ELR (cell line): ENCODE results near the gene B4GALNT1.
A peak's percentile ranks its signal among the peaks of the same experiment; 100 is the strongest.
"Not testable (repeated sequence)": the region's sequence is repeated elsewhere in the genome, so short reads cannot be mapped to it uniquely, and the experiment has no call there.

Experiments
- DNase-seq: peaks from one replicate; pipeline ENCODE4 v3.0.0-alpha.2; 2015; ENCODE audit warnings: low read depth

Gene B4GALNT1

DNA sequence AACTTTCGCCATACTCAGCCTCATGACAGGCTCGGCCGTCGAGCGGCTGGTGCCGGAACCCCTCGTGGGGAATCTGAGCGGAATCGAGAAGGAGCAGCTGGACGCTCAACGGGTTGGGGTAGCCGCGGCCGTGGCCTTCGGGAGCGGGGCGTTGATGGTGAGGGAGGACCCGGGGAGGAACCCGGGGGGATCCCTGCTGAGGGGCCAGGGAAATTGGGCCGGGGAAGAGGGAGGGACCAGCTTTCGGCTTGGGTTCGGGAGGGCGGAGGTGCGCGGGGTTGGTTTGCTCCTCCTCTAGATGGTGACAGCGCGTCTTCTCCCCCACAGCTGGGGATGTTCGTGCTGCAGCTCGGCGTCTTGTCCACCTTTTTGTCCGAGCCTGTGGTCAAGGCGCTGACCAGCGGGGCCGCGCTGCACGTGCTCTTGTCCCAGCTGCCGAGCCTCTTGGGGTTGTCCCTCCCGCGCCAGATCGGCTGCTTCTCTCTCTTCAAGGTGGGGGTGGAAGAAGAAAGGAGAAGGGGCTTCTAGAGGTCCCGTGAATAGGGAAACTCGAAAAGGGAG lies 12.0 kb downstream of the B4GALNT1 start:
- DNase-seq, result no peak

GRCh38 chr12:57620245-57620935 lies 12.6 kb downstream of the B4GALNT1 start:
- no peak for DNase-seq

DNA sequence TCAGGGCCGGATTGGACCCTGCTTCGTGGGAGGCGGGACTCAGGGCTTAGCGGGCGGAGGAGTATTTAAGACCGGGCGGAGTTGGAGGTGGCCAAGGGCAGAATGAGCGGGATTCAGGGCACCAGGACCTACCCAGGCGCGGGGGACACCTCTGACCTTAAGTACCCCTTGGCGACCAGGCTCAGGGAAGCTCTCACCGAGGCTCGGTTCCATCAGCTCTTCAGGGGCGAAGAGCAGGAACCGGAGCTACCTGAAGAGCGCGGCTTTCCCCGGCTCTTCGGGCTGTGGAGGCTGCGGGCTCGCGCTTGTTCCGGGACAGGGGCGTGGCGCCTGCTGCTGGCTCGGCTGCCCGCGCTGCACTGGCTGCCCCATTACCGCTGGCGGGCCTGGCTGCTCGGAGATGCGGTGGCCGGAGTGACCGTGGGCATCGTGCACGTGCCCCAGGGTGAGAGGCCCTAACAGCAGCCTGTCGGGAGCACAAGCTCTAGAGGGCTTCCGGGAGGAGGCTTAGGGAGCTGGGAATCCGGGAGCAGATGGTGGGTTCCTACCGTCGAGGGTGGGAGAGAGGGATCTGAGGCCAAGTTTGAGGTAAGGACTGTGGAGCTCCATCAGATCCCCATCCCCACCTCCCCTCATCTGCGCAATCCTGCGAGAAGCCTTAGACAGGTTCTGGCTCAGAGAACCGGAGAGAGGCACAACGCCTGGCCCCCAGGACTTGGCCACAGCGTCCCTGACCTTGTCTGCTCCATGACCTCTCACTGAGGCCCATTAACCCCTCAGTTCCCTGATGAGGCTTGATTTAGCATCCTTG lies 13.4 kb downstream of the B4GALNT1 start:
- no peak for DNase-seq

DNA sequence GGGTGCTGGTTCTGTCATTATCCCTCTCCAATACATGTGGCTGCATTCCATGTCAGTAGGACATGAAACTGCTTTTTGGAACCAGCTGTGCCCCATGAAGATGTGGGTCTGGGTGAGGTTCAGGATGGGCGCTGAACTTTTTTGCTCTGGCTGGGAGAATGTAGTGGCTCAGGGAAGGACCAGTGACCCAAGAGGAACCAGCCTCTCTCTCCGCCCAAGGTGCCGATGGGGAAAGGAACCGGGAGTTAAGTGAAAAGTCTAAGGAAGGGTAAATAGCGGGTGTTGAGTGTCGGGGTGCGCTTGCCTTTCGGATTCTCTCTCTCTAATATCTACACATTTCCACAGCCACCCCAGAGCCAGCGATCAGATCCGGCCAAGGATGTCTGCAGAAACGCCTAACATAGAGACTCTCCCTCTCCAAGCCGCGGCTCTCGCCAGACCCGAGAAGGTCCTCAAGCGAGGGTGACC lies 14.0 kb downstream of the B4GALNT1 start:
- no peak for DNase-seq

- not testable (repeated sequence) for DNase-seq
These were observed 14.6 kb downstream of the B4GALNT1 start for GRCh38 chr12:57618431-57618830.

DNA sequence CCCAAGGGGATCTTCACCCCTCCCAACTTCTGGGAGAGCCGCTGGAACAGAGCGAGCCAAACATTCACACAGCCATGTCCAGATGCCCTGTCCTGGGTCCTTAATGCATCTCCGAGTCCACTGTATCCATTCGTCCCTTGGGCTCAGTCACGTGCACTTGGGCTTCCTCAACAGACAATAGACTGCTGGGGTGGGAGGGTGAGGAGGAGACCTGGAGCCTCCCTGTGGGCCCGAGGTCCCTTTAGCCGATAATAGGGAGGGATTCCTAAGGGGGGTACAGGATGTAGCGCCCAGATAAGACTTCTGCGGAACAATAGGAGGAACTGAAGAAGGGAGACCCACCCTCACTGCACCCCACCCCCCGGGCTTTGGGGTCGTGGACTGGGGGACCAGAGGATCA lies 15.1 kb downstream of the B4GALNT1 start:
- no peak for DNase-seq

DNA sequence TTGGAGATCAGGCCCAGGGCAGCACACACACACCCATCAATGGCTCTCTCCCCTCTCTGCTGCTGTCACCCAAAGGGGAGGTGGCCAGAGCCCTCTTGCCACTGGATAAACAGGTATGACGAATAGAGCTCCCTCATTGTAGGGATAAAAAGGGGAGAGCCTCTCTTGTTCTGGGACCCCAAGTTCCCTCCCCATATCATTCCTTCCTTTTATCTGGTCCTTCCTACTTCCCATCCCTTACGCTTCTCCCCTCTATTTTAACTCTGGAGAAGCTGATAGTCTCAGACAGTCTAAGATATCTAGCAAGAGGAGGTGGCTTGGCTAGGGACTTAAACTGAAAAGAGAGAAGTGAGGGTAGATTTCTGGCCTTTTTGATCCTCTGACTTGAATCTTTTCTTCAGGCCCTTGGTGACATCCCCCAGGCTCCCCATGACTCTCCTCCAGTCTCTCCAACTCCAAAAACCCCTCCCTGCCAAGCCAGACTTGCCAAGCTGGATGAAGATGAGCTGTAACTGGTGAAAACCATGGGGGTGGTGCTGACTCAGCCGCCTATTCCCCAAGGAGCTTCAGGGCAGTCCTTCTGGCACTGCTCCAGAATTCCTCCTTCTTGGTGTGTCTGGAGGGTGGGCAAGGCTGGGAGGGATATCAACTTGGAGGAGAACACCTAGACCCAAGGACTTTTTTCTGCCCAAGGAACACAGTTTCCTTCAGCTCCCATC lies 16.5 kb downstream of the B4GALNT1 start:
- peak; percentile 51 for DNase-seq

DNA sequence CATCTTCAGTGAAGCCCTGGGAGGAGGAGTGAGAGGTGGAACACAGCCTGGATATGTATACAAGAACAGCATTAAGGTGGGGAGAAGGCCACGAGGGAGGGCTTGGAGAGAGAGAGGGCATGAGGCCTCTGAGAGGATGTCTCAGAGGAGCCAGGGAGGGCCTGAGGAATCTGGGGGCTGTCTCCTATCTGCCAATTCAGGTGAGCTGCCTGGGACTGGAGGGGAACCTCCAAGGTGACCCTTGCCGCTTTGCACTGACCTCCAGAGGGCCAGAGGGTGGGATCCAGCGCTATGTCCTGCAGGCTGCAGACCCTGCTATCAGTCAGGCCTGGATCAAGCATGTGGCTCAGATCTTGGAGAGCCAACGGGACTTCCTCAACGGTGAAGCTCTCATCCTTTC lies 17.4 kb downstream of the B4GALNT1 start:
- DNase-seq, result no peak

DNA sequence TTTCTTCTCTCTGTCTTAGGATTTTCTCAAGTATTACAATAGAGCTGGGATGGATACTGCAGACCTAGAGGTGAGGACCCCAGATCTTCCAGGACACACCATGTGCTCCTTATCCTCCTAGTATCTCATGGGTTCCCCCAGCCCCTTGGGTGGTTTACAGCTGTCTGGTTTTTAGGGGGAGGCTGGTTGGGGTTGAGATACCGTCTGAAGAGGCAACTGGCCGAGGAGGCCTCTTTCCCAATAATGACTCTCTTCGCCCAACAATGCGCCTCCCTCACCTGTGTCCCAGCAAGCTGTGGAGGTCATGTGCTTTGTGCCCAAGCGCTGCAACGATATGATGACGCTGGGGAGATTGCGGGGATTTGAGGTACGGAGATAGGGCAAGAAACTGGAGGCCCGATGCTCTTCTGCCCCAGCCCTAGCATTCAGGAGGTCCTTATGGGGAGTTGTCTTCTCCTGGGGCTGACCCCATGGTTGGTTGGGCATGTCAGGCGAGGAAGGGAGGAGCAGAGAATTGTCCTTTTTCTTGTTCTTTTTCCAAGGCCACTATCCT lies 18.0 kb downstream of the B4GALNT1 start:
- DNase-seq, result no peak

GRCh38 chr12:57614178-57614947 lies 18.6 kb downstream of the B4GALNT1 start:
- DNase-seq, result peak; percentile 49

GRCh38 chr12:57613427-57614109 lies 19.4 kb downstream of the B4GALNT1 start:
- DNase-seq, result no peak

GRCh38 chr12:57612711-57613426 lies 20.1 kb downstream of the B4GALNT1 start:
- DNase-seq, result no peak

DNA sequence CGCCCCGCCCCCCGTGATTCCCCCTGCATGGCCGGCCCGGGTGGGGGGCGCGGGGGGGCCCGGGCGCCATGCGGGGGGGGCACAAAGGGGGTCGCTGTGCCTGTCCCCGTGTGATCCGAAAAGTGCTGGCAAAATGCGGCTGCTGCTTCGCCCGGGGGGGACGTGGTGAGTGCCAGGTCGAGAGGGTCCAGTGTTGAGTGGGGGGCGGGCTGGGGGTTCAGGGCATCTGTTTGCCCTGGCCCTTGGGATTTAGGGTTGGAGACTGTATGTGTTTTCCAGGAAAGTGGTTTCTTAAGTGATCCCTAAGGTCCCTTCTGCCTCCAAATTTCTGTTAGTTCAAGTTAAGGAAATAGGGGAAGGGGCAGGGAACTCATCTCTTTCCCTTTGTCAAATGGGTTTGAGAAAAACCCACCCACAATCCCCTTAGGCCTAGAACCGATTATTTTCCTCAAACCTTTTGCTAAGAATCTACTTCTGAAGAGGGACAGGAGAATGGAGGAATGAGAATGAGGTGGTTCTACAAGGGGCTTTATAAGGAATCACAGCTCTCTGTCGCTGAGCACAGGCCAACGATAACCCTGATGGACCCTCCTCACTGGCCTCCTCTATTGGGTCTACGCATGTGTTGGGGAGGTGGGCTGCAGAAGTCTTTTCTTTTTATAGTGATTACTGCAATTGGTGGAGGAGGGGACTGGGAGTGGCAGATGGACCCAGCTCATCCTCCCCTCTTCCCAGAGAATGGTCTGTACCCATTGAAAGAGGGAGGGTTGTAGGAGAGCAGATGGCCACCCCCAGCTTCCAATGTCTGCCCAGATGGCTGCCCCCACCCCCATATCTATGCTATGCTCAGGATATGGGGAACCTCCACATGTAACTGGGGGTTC lies 20.9 kb downstream of the B4GALNT1 start:
- no peak for DNase-seq

DNA sequence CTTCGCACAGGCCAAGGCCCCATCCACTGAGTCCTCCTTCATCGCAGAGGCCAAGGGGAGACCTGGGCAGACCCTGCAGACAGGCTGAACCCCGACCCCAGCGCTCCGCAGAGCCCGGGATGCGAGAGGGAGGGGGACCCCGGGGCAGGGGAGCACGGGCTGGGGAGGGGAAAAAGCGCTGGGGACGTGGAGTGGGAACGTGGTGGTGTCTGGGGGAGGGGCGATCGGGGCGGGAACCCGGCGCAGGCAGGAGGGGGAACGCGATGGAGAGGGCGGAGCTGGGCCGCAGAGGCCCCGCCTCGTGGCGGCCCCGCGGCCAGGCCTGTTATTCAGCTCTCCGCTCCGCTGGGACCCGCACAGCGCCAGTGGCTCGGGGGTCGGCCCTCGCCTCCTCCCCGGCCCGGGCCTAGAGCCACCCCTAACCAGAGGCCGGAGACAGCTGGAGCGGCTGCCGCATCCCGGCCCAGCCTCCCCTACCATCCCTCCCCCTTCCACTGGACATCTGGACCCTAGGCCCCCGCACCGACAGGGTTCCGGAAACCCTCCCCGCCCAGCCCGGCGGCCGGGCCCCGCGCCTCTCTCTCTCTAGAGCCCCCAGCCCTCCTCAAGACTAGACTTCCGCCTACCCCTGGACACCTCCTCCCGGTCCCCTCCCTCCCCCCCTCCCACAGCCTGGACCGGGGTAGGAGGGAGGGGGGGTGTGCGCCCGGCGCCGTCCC lies 21.7 kb downstream of the B4GALNT1 start, which contains the start of gene ARHGEF25:
Gene ARHGEF25 (plus strand): TSS at position 328 of the 719 bp plus-strand sequence. CDS start 460 bp downstream, outside the sequence.
- DNase-seq, result peak; percentile 71

GRCh38 chr12:57610554-57611107 lies 22.4 kb downstream of the B4GALNT1 start:
- DNase-seq, result peak; percentile 32

- no peak for DNase-seq
These were observed 23.0 kb downstream of the B4GALNT1 start for GRCh38 chr12:57609781-57610553.
